Measurements from ENCODE around the gene ZNF444.

DNA sequence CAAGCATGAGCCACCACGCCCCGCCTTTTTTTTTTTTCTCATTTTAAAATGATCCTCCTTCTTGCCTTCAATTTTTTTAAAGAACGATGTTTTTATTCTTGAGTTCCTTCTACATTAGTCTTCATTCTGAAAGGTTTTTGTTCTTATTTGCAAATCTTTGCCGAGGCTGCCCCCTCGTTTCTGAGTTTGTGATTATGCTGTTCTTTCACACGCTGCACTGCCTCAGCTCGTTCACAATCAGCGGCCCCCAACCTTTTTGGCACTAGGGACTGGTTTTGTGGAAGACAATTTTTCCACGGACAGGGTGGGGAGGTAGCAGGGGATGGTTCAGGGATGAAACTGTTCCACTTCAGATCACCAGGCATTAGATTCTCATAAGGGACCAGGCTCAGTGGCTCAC is 46.6 kb upstream of the ZNF444 start:
- TF ChIP-seq SUZ12 (IDR thresholded peaks at IDR 0.05; ENCODE audit: extremely low read depth, insufficient read depth, insufficient read length) (no peak), ZNF274 (IDR thresholded peaks at IDR 0.05; ENCODE audit: low read depth, low read length) (no peak), YY1 (IDR thresholded peaks at IDR 0.05; ENCODE audit: insufficient read depth, insufficient read length) (no peak)
